Glutamatergic neuron (in vitro differentiated cells): ENCODE data around the gene SPTB. TPM values are rescaled to one million over a fixed set of nuclear protein-coding genes. Genes with fewer than 3 reads are reported as not detected.

Experiments used
- DNase-seq: peaks from one replicate; pipeline ENCODE4 v3.0.0; 2022
- H3K27ac Mint-ChIP-seq: one replicate; pipeline ENCODE4 v1.8.0; 2020; ENCODE audit warnings: mild to moderate bottlenecking, mixed read lengths, inconsistent platforms; ENCODE audit not compliant: unreplicated experiment
- H3K27me3 Mint-ChIP-seq: one replicate; pipeline ENCODE4 v1.8.0; 2020; ENCODE audit warnings: mild to moderate bottlenecking, moderate library complexity, mixed read lengths, inconsistent platforms; ENCODE audit not compliant: unreplicated experiment
- H3K36me3 Mint-ChIP-seq: one replicate; pipeline ENCODE4 v1.8.0; 2020; ENCODE audit warnings: mild to moderate bottlenecking, mixed read lengths, inconsistent platforms; ENCODE audit not compliant: unreplicated experiment
- H3K4me1 Mint-ChIP-seq: one replicate; pipeline ENCODE4 v1.8.0; 2020; ENCODE audit warnings: mild to moderate bottlenecking, low read depth, mixed read lengths, inconsistent platforms; ENCODE audit not compliant: unreplicated experiment
- H3K4me3 Mint-ChIP-seq: one replicate; pipeline ENCODE4 v1.8.0; 2020; ENCODE audit warnings: mild to moderate bottlenecking, mixed read lengths, inconsistent platforms; ENCODE audit not compliant: unreplicated experiment
- H3K9me3 Mint-ChIP-seq: one replicate; pipeline ENCODE4 v1.8.0; 2020; ENCODE audit warnings: mild to moderate bottlenecking, moderate library complexity, mixed read lengths, inconsistent platforms; ENCODE audit not compliant: unreplicated experiment
- microRNA-seq: library from miRNA; unstranded; fragments of <30 nt; microRNA quantifications from one replicate; pipeline ENCODE4, GENCODE V29; 2020; ENCODE audit not compliant: unreplicated experiment
- total RNA-seq: library from RNA; stranded (reverse); fragmentation: NEBNext Ultra II Directional; extraction: Animal tissue kit (Norgen Biotek cat#: 25700); gene quantifications from one replicate; pipeline ENCODE4 v1.2.1, GENCODE V29; 2021; ENCODE audit not compliant: unreplicated experiment
- TF ChIP-seq, protein P1 (sequence below): fragments of 200-600 bp; sonication (generic); IDR thresholded peaks from one replicate; pipeline ENCODE4 v1.5.0; 2021; ENCODE audit not compliant: partially characterized antibody, unreplicated experiment

Gene SPTB
- total RNA-seq, 1 donor from 2014 or later = 1.9 TPM

DNA sequence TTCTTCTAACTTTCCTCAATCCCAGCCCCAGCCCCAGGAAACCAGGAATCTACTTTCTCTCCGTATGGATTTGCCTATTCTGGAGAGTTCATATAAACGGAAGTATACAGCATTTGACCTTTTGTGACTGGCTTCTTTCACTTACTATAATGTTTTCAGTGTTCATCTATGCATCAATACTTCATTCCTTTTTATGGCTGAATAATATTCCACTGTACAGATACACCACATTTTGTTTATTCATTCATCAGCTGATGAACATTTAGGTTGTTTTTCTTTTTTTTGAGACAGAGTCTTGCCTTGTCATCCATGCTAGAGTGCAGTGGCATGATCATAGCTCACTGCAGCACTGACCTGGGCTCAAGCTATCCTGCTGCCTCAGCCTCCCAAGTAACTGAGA is 179.4 kb downstream of the SPTB start:
- Mint-ChIP-seq H3K27me3 (peaks cover 11% of the 10 kb centered on the region), H3K4me1 (peaks cover 6% of the 10 kb centered on the region), H3K36me3 (no peaks in the 10 kb centered on the region), H3K9me3 (peaks cover 3% of the 10 kb centered on the region), H3K27ac (no peak overlapping the region), H3K4me3 (no peak overlapping the region)
- DNase-seq = no peak
- TF ChIP-seq, protein P1, sequence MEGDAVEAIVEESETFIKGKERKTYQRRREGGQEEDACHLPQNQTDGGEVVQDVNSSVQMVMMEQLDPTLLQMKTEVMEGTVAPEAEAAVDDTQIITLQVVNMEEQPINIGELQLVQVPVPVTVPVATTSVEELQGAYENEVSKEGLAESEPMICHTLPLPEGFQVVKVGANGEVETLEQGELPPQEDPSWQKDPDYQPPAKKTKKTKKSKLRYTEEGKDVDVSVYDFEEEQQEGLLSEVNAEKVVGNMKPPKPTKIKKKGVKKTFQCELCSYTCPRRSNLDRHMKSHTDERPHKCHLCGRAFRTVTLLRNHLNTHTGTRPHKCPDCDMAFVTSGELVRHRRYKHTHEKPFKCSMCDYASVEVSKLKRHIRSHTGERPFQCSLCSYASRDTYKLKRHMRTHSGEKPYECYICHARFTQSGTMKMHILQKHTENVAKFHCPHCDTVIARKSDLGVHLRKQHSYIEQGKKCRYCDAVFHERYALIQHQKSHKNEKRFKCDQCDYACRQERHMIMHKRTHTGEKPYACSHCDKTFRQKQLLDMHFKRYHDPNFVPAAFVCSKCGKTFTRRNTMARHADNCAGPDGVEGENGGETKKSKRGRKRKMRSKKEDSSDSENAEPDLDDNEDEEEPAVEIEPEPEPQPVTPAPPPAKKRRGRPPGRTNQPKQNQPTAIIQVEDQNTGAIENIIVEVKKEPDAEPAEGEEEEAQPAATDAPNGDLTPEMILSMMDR = no peak

DNA sequence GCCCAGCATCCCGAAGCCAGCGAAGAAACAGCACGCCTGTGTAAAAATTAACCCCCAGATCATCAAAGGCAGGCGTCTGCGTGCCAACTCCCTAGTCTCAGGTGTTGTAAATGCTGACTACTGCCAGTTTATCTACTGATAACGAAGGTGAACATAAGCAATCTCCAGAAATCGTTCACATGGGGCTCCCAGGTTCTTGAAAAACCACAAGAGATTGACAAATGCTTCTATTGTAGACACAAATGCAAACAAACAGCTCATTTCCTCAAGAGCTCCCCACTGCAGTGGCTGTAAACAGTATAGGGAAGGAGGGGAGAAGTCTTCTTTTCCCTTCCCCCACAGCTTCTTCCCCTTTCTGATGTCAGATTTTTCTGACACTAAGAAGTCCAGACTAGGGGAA is 180.8 kb downstream of the SPTB start:
- peaks cover 1% of the 10 kb centered on the region for H3K9me3 Mint-ChIP-seq
- no peak for DNase-seq
- H3K36me3 Mint-ChIP-seq = no peaks in the 10 kb centered on the region
- peaks cover 11% of the 10 kb centered on the region for H3K27me3 Mint-ChIP-seq
- H3K4me1 Mint-ChIP-seq = peaks cover 6% of the 10 kb centered on the region
- H3K27ac Mint-ChIP-seq = no peak overlapping the region
- TF ChIP-seq, protein P1 = no peak
- no peak overlapping the region for H3K4me3 Mint-ChIP-seq

DNA sequence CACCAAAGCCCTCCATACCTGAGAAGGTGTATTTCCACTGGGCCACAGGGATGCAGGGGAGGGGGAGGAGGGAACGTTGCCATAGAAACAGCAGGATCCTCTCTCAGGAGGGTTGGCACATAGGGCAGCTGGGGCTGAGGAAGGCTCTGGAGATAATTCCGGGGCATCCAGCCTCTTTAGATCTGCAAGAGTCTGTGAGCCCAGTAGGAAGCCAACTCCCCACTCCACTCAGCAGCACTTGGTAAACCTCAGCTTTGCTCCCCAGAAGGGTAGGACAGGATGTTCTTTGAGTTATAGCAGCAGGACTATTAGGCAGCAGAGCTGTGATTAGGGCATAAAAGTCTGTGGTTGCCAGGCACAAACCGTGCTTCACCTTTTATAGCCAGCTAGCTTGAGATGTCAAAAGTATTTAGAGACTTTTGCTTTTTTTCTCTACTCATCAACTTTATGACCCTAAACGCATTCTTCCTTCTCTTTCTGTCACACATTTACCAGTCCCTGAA is 183.3 kb downstream of the SPTB start:
- Mint-ChIP-seq H3K9me3 (peaks cover 1% of the 10 kb centered on the region), H3K4me3 (no peak overlapping the region), H3K4me1 (no peaks in the 10 kb centered on the region), H3K36me3 (no peaks in the 10 kb centered on the region), H3K27ac (no peak overlapping the region), H3K27me3 (peaks cover 4% of the 10 kb centered on the region)
- no peak for DNase-seq
- TF ChIP-seq, protein P1 = no peak

Small RNAs within 50 kb of the gene (microRNA-seq; reads per million reads assigned to microRNA genes)
- not detected for gene MIR7855

Other genes with a start within 250 kb of the SPTB start
- gene PLEKHG3, start 175.5 kb downstream of the SPTB start, total RNA-seq = 10.1 TPM
- gene CHURC1, start 34.5 kb upstream of the SPTB start, total RNA-seq = 40.6 TPM
- gene GPX2, start 62.8 kb upstream of the SPTB start, total RNA-seq = 1.3 TPM
- gene RAB15, start 92.4 kb upstream of the SPTB start, total RNA-seq = 79.5 TPM
- gene FNTB, start 107.0 kb upstream of the SPTB start, total RNA-seq = 15.2 TPM
- 83.5 TPM for gene MAX, start 222.6 kb upstream of the SPTB start, total RNA-seq